ENCODE results near the gene PYGM. TPM values are rescaled to one million over a fixed set of nuclear protein-coding genes. Genes with fewer than 3 reads are reported as not detected.

Gene PYGM
- total RNA-seq, 1 donor from 2014 or later = 14.3 TPM

GRCh38 chr11:64735725-64736259, 24.0 kb downstream of the PYGM start:
- no peak for DNase-seq (ENCODE audit: low spot score)

- DNase-seq (ENCODE audit: low spot score) = no peak
Observed at GRCh38 chr11:64734811-64735724, 24.7 kb downstream of the PYGM start.

- no peak for DNase-seq (ENCODE audit: low spot score)
Observed at GRCh38 chr11:64731601-64732000, 28.2 kb downstream of the PYGM start.

- DNase-seq (ENCODE audit: low spot score) = no peak
Observed at GRCh38 chr11:64729851-64730382, 29.9 kb downstream of the PYGM start.

- no peak for DNase-seq (ENCODE audit: low spot score)
Observed at GRCh38 chr11:64728757-64729365, 30.9 kb downstream of the PYGM start.

GRCh38 chr11:64726867-64727530, 32.8 kb downstream of the PYGM start:
- no peak for DNase-seq (ENCODE audit: low spot score)

GRCh38 chr11:64726211-64726641, 33.5 kb downstream of the PYGM start:
- DNase-seq (ENCODE audit: low spot score) = no peak

GRCh38 chr11:64724863-64725532, 34.8 kb downstream of the PYGM start:
- DNase-seq (ENCODE audit: low spot score) = no peak

GRCh38 chr11:64723907-64724862, 35.6 kb downstream of the PYGM start:
- no peak for DNase-seq (ENCODE audit: low spot score)

DNA sequence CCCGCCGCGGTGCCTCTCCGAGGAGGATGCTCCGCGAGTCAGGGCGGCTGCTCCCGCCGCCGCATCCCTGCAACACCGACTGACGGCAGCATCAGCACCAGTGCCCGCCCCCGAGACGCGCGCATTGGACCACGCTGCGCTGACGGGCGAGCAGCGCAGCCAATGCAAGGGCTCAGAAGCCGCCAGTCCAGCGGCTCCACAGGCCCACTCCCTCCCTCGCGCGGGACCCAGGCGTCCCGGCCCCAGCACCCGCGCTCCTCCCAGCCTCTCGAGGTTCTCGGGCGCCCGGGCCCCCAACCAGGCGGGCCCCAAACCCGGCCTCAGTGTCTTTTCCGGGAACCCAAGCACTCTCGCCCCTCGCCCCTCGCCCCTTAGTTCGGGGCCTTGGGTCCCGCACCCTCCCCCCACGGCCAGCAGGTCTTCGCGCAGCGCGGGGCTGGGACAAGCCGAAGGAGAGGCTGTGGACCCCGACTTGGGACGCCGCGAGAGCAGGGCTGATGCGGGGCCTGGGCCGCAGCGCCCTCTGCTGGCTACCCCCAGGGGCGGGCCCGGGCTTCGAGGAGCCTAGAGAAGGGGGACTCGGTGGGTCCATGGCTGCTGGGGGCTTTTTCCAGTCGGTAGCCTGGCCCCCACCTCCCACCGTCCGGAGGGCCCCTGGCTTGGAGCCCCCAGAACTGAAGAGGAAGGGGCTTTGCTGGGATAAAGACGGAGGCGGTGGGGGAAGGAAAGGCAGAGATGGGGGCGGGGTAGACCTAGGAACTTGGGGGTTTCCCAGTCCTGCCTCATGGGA, 36.5 kb downstream of the PYGM start, which contains the start of gene NRXN2:
NRXN2 (minus strand) TSS at position 81 of the 790 bp plus-strand sequence. CDS start 9,498 bp downstream, outside the sequence.
- peak; percentile 87 for DNase-seq (ENCODE audit: low spot score)

- no peak for DNase-seq (ENCODE audit: low spot score)
Observed at GRCh38 chr11:64722141-64723065, 37.4 kb downstream of the PYGM start.

DNA sequence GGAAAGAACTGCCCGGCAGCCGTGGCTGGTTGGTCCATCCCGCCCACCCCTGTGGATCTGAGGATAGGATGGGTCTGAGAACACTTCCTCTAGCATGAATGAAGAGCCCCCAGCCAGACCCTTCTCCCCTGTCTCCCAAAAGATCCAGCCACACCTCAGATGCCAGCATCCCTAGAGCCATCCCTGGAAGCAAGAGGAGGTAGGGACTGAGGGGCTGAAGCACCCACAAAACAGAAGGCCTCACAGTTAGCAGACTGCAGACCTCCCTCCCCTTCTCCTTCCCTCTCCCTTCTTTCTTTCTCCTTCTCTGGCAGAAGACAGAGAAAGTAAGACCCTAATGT, 38.4 kb downstream of the PYGM start:
- no peak for DNase-seq (ENCODE audit: low spot score)

- DNase-seq (ENCODE audit: low spot score) = no peak
Observed at GRCh38 chr11:64720640-64721358, 39.0 kb downstream of the PYGM start.

DNA sequence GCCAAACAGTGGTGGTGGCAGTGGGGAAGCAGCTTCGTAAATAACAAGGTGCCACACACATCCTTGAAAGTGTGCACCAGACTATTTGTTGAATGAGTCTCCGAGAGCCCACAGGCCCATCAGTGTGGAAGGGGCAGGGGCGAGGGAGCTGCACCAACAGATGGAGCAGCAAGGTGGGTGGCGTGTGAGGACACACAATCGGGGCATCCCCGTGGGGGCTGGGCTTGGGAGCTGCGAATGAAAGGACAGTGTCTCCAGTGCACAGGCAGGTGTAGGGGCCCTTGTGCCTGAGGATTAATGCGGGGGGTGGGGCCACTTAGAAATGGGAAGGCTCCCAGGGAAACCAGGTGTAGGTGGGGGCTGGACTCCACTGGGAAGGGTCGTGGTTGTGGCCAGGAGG, 39.6 kb downstream of the PYGM start:
- no peak for DNase-seq (ENCODE audit: low spot score)

GRCh38 chr11:64719406-64719805, 40.4 kb downstream of the PYGM start:
- no peak for DNase-seq (ENCODE audit: low spot score)

DNA sequence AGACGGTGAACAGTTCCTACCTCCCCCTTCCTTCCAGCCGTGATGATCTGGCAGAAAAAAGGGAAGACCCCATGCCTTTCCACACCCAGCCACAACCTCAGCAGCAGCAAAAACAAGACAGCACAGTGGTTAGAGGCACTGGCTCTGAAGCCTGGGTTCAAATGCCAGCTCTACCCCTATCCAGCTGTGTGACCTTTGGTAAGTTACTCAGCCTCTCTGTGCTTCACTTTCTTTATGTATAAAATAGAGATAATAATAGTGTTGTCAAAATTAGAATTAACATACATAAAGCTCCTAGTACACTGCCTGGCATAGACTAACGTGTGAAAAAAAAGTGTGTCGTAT, 41.0 kb downstream of the PYGM start:
- no peak for DNase-seq (ENCODE audit: low spot score)

- DNase-seq (ENCODE audit: low spot score) = no peak
Observed at GRCh38 chr11:64718084-64718779, 41.5 kb downstream of the PYGM start.

Data from mucosa of gallbladder (tissue), 1 donor.